SK-N-MC (cell line): ENCODE results near the gene LSAMP.
A peak's percentile ranks its signal among the peaks of the same experiment; 100 is the strongest.

Source experiments
- DNase-seq: peaks from one replicate; pipeline ENCODE4 v3.0.0-alpha.2; 2011; ENCODE audit warnings: low read depth, low spot score
- H3K27ac ChIP-seq: fragments of 200-600 bp; sonication (generic); 2 replicates; pipeline ENCODE4 v1.5.1; 2016; ENCODE audit warnings: mixed run types
- H3K36me3 ChIP-seq: fragments of 200-600 bp; sonication (generic); 2 replicates; pipeline ENCODE4 v1.6.1; 2017; ENCODE audit warnings: antibody characterized with exemption, low read length, mixed read lengths; ENCODE audit not compliant: insufficient read depth
- H3K4me3 ChIP-seq: fragments of 200-600 bp; sonication (generic); 2 replicates; pipeline ENCODE4 v1.5.1; 2016
- H3K9ac ChIP-seq: fragments of 200-600 bp; sonication (generic); 2 replicates; pipeline ENCODE4 v1.8.0; 2017; ENCODE audit warnings: mixed run types, mixed read lengths; ENCODE audit not compliant: insufficient read length
- H3K9me3 ChIP-seq: fragments of 200-600 bp; sonication (generic); 2 replicates; pipeline ENCODE4 v1.6.1; 2017; ENCODE audit warnings: low read depth, mild to moderate bottlenecking, antibody characterized with exemption, low read length, moderate library complexity, mixed read lengths
- EZH2 ChIP-seq: fragments of 200-600 bp; sonication (generic); IDR thresholded peaks from one replicate; pipeline ENCODE4 v1.6.1; 2017; ENCODE audit warnings: antibody characterized with exemption
- FOXP2 ChIP-seq: optimal IDR thresholded peaks from 2 replicates; pipeline ENCODE3; 2011; ENCODE audit warnings: mild to moderate bottlenecking, moderate library complexity; ENCODE audit not compliant: insufficient read depth; ENCODE audit errors: extremely low read length, control extremely low read depth
- POLR2AphosphoS5 ChIP-seq: IDR thresholded peaks from 2 replicates; pipeline ENCODE4 v1.6.1; 2012; ENCODE audit warnings: mild to moderate bottlenecking, low read depth, low read length, borderline replicate concordance

The LSAMP gene

GRCh38 chr3:116002235-116002634 is 443.1 kb downstream of the LSAMP start:
- Histone ChIP-seq H3K36me3 (no peaks in the 10 kb centered on the region), H3K9ac (no peak overlapping the region), H3K4me3 (no peak overlapping the region), H3K9me3 (no peaks in the 10 kb centered on the region), H3K27ac (no peak overlapping the region)
- TF ChIP-seq EZH2, result no peak
- TF ChIP-seq POLR2AphosphoS5, result no peak
- TF ChIP-seq FOXP2, result no peak
- DNase-seq, result no peak

GRCh38 chr3:116001151-116001621 is 444.1 kb downstream of the LSAMP start:
- no peak for DNase-seq
- H3K27ac ChIP-seq, result no peak overlapping the region
- H3K9me3 ChIP-seq, result no peaks in the 10 kb centered on the region
- TF ChIP-seq FOXP2 (no peak), POLR2AphosphoS5 (no peak), EZH2 (no peak)
- no peak overlapping the region for H3K4me3 ChIP-seq
- H3K9ac ChIP-seq, result no peak overlapping the region
- no peaks in the 10 kb centered on the region for H3K36me3 ChIP-seq

- Histone ChIP-seq H3K9me3 (no peaks in the 10 kb centered on the region), H3K27ac (no peak overlapping the region), H3K9ac (no peak overlapping the region), H3K36me3 (no peaks in the 10 kb centered on the region), H3K4me3 (no peak overlapping the region)
- TF ChIP-seq FOXP2 (no peak), POLR2AphosphoS5 (no peak), EZH2 (no peak)
- no peak for DNase-seq
These were observed 445.0 kb downstream of the LSAMP start for GRCh38 chr3:116000311-116000710.

GRCh38 chr3:115999613-116000012 is 445.7 kb downstream of the LSAMP start:
- H3K27ac ChIP-seq, result no peak overlapping the region
- H3K9me3 ChIP-seq, result no peaks in the 10 kb centered on the region
- no peaks in the 10 kb centered on the region for H3K36me3 ChIP-seq
- no peak overlapping the region for H3K4me3 ChIP-seq
- no peak overlapping the region for H3K9ac ChIP-seq
- TF ChIP-seq POLR2AphosphoS5 (no peak), EZH2 (no peak), FOXP2 (no peak)
- DNase-seq, result no peak

GRCh38 chr3:115999001-115999585 is 446.2 kb downstream of the LSAMP start:
- TF ChIP-seq FOXP2 (no peak), EZH2 (no peak), POLR2AphosphoS5 (no peak)
- no peak overlapping the region for H3K4me3 ChIP-seq
- H3K9ac ChIP-seq, result no peak overlapping the region
- no peak for DNase-seq
- no peaks in the 10 kb centered on the region for H3K36me3 ChIP-seq
- no peak overlapping the region for H3K27ac ChIP-seq
- no peaks in the 10 kb centered on the region for H3K9me3 ChIP-seq

GRCh38 chr3:115996420-115997108 is 448.7 kb downstream of the LSAMP start:
- TF ChIP-seq POLR2AphosphoS5 (no peak), EZH2 (no peak), FOXP2 (no peak)
- H3K4me3 ChIP-seq, result no peak overlapping the region
- H3K36me3 ChIP-seq, result no peaks in the 10 kb centered on the region
- no peak for DNase-seq
- H3K27ac ChIP-seq, result no peak overlapping the region
- H3K9me3 ChIP-seq, result no peaks in the 10 kb centered on the region
- no peak overlapping the region for H3K9ac ChIP-seq

- H3K9me3 ChIP-seq, result no peaks in the 10 kb centered on the region; the same call in 1 of the 2 replicates
- no peak for DNase-seq
- no peak for TF ChIP-seq FOXP2
- no peak for TF ChIP-seq EZH2
- no peak for TF ChIP-seq POLR2AphosphoS5
- H3K4me3 ChIP-seq, result peak overlapping the region; percentile 17; the same call in 1 of the 2 replicates
- H3K27ac ChIP-seq, result peak overlapping the region; percentile 78; the same call in 1 of the 2 replicates
- H3K36me3 ChIP-seq, result peaks cover 13% of the 10 kb centered on the region; the same call in 1 of the 2 replicates
- no peak overlapping the region for H3K9ac ChIP-seq
These were observed 454.6 kb downstream of the LSAMP start for GRCh38 chr3:115990669-115991068.

- Histone ChIP-seq H3K4me3 (no peak overlapping the region), H3K9me3 (no peaks in the 10 kb centered on the region; the same call in 1 of the 2 replicates), H3K9ac (no peak overlapping the region), H3K36me3 (peaks cover 13% of the 10 kb centered on the region; the same call in 1 of the 2 replicates), H3K27ac (peak overlapping the region; percentile 78; the same call in 1 of the 2 replicates)
- TF ChIP-seq FOXP2 (no peak), POLR2AphosphoS5 (no peak; the same call in 1 of the 2 replicates), EZH2 (no peak)
- peak; percentile 28 for DNase-seq
These were observed 455.4 kb downstream of the LSAMP start for GRCh38 chr3:115989684-115990421.
